Left forelimb (tissue), 1 donor: ENCODE data around the gene COL9A1.
"Not testable (repeated sequence)": the region's sequence is repeated elsewhere in the genome, so short reads cannot be mapped to it uniquely, and the experiment has no call there.

Source experiments
- DNase-seq: peaks from one replicate; pipeline ENCODE4 v3.0.0-alpha.2; 2018; ENCODE audit warnings: low spot score

COL9A1 gene

GRCh38 chr6:70303034-70303525 lies at the start of gene COL9A1:
Gene COL9A1, minus strand, starts transcription at chr6:70303084. Its CDS starts 160 bp downstream, at chr6:70302924.
- DNase-seq = no peak

GRCh38 chr6:70351461-70351860 lies 48.6 kb upstream of the COL9A1 start:
- DNase-seq = no peak

- DNase-seq = no peak
These were observed 42.7 kb upstream of the COL9A1 start for GRCh38 chr6:70345619-70346018.

- DNase-seq = no peak
These were observed 40.4 kb upstream of the COL9A1 start for GRCh38 chr6:70343313-70343712.

- not testable (repeated sequence) for DNase-seq
These were observed 36.9 kb upstream of the COL9A1 start for GRCh38 chr6:70339810-70340209.

- no peak for DNase-seq
These were observed 35.9 kb upstream of the COL9A1 start for GRCh38 chr6:70338775-70339174.

GRCh38 chr6:70337743-70338105 lies 34.8 kb upstream of the COL9A1 start:
- no peak for DNase-seq

GRCh38 chr6:70336996-70337742 lies 34.3 kb upstream of the COL9A1 start:
- DNase-seq = no peak

- DNase-seq = no peak
These were observed 24.2 kb upstream of the COL9A1 start for GRCh38 chr6:70327036-70327435.

GRCh38 chr6:70325009-70325408 lies 22.1 kb upstream of the COL9A1 start:
- no peak for DNase-seq

GRCh38 chr6:70317799-70318198 lies 14.9 kb upstream of the COL9A1 start:
- DNase-seq = not testable (repeated sequence)

GRCh38 chr6:70315079-70315751 lies 12.3 kb upstream of the COL9A1 start:
- no peak for DNase-seq

GRCh38 chr6:70314296-70314695 lies 11.4 kb upstream of the COL9A1 start:
- no peak for DNase-seq

GRCh38 chr6:70312165-70312745 lies 9.4 kb upstream of the COL9A1 start:
- no peak for DNase-seq

GRCh38 chr6:70310063-70310694 lies 7.3 kb upstream of the COL9A1 start:
- DNase-seq = no peak

GRCh38 chr6:70309243-70309642 lies 6.4 kb upstream of the COL9A1 start:
- no peak for DNase-seq

- not testable (repeated sequence) for DNase-seq
These were observed 5.3 kb upstream of the COL9A1 start for GRCh38 chr6:70308142-70308541.

- DNase-seq = no peak
These were observed 4.1 kb upstream of the COL9A1 start for GRCh38 chr6:70307008-70307407.

- DNase-seq = no peak
These were observed 1.7 kb upstream of the COL9A1 start for GRCh38 chr6:70304616-70305015.

- DNase-seq = no peak
These were observed 3.4 kb downstream of the COL9A1 start for GRCh38 chr6:70299456-70299855.

- no peak for DNase-seq
These were observed 4.8 kb downstream of the COL9A1 start for GRCh38 chr6:70298068-70298467.

- DNase-seq = no peak
These were observed 10.7 kb downstream of the COL9A1 start for GRCh38 chr6:70292193-70292592.

GRCh38 chr6:70289299-70289698 lies 13.6 kb downstream of the COL9A1 start:
- DNase-seq = no peak
